SK-N-SH treated with all-trans-retinoic acid at 6 μM for 48 hours (cell line): Measurements from ENCODE around the gene TMEM151A.

Source experiments
- ATAC-seq: fragments of 200-7000 bp; cut with Tn5 transposase; 3 replicates; pipeline ENCODE4 v1.9.1; 2020; ENCODE audit warnings: mild to moderate bottlenecking, moderate library complexity
- ARNTL ChIP-seq: fragments of 450-650 bp; formaldehyde crosslinking; IDR thresholded peaks from 2 replicates; pipeline ENCODE4 v1.5.0; 2020; ENCODE audit warnings: low read depth, mild to moderate bottlenecking, moderate library complexity, borderline replicate concordance
- BACH2 ChIP-seq: fragments of 250-450 bp; sonication (Bioruptor Pico); IDR thresholded peaks from 2 replicates; pipeline ENCODE4 v1.9.0; 2021; ENCODE audit warnings: mild to moderate bottlenecking, borderline replicate concordance
- CREB5 ChIP-seq: fragments of 250-450 bp; sonication (Bioruptor Pico); IDR thresholded peaks from 2 replicates; pipeline ENCODE4 v1.5.1; 2020; ENCODE audit warnings: low read depth, mild to moderate bottlenecking, moderate library complexity
- CSDC2 ChIP-seq: fragments of 250-450 bp; sonication (Bioruptor Pico); IDR thresholded peaks from 2 replicates; pipeline ENCODE4 v1.5.0; 2020; ENCODE audit warnings: mild to moderate bottlenecking, moderate library complexity
- CSRNP3 ChIP-seq: fragments of 250-450 bp; sonication (Bioruptor Pico); IDR thresholded peaks from 2 replicates; pipeline ENCODE4 v1.5.1; 2021; ENCODE audit warnings: mild to moderate bottlenecking, moderate library complexity
- ESRRG ChIP-seq: fragments of 250-450 bp; sonication (Bioruptor Pico); IDR thresholded peaks from 2 replicates; pipeline ENCODE4 v1.6.1; 2021; ENCODE audit warnings: mild to moderate bottlenecking
- GLIS3 ChIP-seq: fragments of 250-450 bp; sonication (Bioruptor Pico); IDR thresholded peaks from 2 replicates; pipeline ENCODE4 v1.5.0; 2020; ENCODE audit warnings: mild to moderate bottlenecking, moderate library complexity
- ISL1 ChIP-seq: fragments of 250-450 bp; sonication (Bioruptor Pico); IDR thresholded peaks from 2 replicates; pipeline ENCODE4 v2.1.2; 2022; ENCODE audit warnings: mild to moderate bottlenecking, moderate library complexity
- OSR1 ChIP-seq: fragments of 250-450 bp; sonication (Bioruptor Pico); IDR thresholded peaks from 2 replicates; pipeline ENCODE4 v1.8.0; 2022; ENCODE audit warnings: moderate library complexity, mild to moderate bottlenecking, inconsistent platforms
- PATZ1 ChIP-seq: fragments of 250-450 bp; sonication (Bioruptor Pico); IDR thresholded peaks from 2 replicates; pipeline ENCODE4 v1.8.0; 2020; ENCODE audit warnings: mild to moderate bottlenecking, moderate library complexity, borderline replicate concordance
- POU6F1 ChIP-seq: fragments of 250-450 bp; sonication (Bioruptor Pico); IDR thresholded peaks from 2 replicates; pipeline ENCODE4 v1.8.0; 2021; ENCODE audit warnings: low read depth, mild to moderate bottlenecking, moderate library complexity, borderline replicate concordance
- PPARA ChIP-seq: fragments of 250-450 bp; sonication (Bioruptor Pico); IDR thresholded peaks from 2 replicates; pipeline ENCODE4 v1.5.0; 2020; ENCODE audit warnings: mild to moderate bottlenecking, borderline replicate concordance
- RARB ChIP-seq: fragments of 250-450 bp; sonication (Bioruptor Pico); IDR thresholded peaks from 2 replicates; pipeline ENCODE4 v1.8.0; 2021; ENCODE audit warnings: mild to moderate bottlenecking, moderate library complexity
- SNAI2 ChIP-seq: fragments of 250-450 bp; sonication (Bioruptor Pico); IDR thresholded peaks from 2 replicates; pipeline ENCODE4 v1.5.0; 2020; ENCODE audit warnings: mild to moderate bottlenecking, moderate library complexity
- TCF4 ChIP-seq: fragments of 250-450 bp; sonication (Bioruptor Pico); IDR thresholded peaks from 2 replicates; pipeline ENCODE4 v1.8.0; 2021; ENCODE audit warnings: mild to moderate bottlenecking, moderate library complexity, borderline replicate concordance
- TOX ChIP-seq: fragments of 250-450 bp; sonication (Bioruptor Pico); IDR thresholded peaks from 2 replicates; pipeline ENCODE4 v1.8.0; 2021; ENCODE audit warnings: mild to moderate bottlenecking, moderate library complexity, borderline replicate concordance
- TSHZ2 ChIP-seq: fragments of 250-450 bp; sonication (Bioruptor Pico); IDR thresholded peaks from 2 replicates; pipeline ENCODE4 v1.5.0; 2020; ENCODE audit warnings: mild to moderate bottlenecking, moderate library complexity
- ZC3H10 ChIP-seq: fragments of 250-450 bp; sonication (Bioruptor Pico); IDR thresholded peaks from 2 replicates; pipeline ENCODE4 v1.5.1; 2021; ENCODE audit warnings: mild to moderate bottlenecking, moderate library complexity
- ZFP3 ChIP-seq: fragments of 250-450 bp; sonication (Bioruptor Pico); IDR thresholded peaks from 2 replicates; pipeline ENCODE4 v1.5.0; 2020; ENCODE audit warnings: mild to moderate bottlenecking, moderate library complexity
- ZFP30 ChIP-seq: fragments of 450-650 bp; formaldehyde crosslinking; IDR thresholded peaks from 2 replicates; pipeline ENCODE4 v1.5.0; 2022; ENCODE audit warnings: mild to moderate bottlenecking, moderate library complexity
- ZNF565 ChIP-seq: fragments of 450-650 bp; formaldehyde crosslinking; conservative IDR thresholded peaks from 2 replicates; pipeline ENCODE4 v1.5.0; 2020; ENCODE audit warnings: low read depth, mild to moderate bottlenecking, moderate library complexity
- ZNF70 ChIP-seq: fragments of 450-650 bp; formaldehyde crosslinking; IDR thresholded peaks from 2 replicates; pipeline ENCODE4 v1.5.0; 2020; ENCODE audit warnings: mild to moderate bottlenecking, moderate library complexity

Gene TMEM151A

GRCh38 chr11:66264914-66265313, 26.8 kb upstream of the TMEM151A start (continued):
- no peak for TF ChIP-seq POU6F1 (CRISPR knock-in tag)
- no peak for TF ChIP-seq ISL1 (CRISPR knock-in tag)
- TF ChIP-seq ZFP3 (CRISPR knock-in tag), result no peak
- TF ChIP-seq ZFP30, result no peak

- TF ChIP-seq ZNF565 (CRISPR knock-in tag) (no peak), PATZ1 (CRISPR knock-in tag) (no peak), POU6F1 (CRISPR knock-in tag) (no peak), ARNTL (CRISPR knock-in tag) (no peak), CSDC2 (CRISPR knock-in tag) (no peak), ISL1 (CRISPR knock-in tag) (no peak), ESRRG (CRISPR knock-in tag) (no peak), ZC3H10 (no peak), TCF4 (no peak), ZNF70 (CRISPR knock-in tag) (no peak), SNAI2 (CRISPR knock-in tag) (no peak), BACH2 (no peak), ZFP30 (no peak), OSR1 (no peak), CSRNP3 (CRISPR knock-in tag) (no peak), PPARA (CRISPR knock-in tag) (no peak), ZFP3 (CRISPR knock-in tag) (no peak)
- ATAC-seq, result no peak
These were observed 25.9 kb upstream of the TMEM151A start for GRCh38 chr11:66265531-66266377.

- ATAC-seq, result no peak
- TF ChIP-seq ZNF70 (CRISPR knock-in tag) (no peak), BACH2 (no peak), TOX (CRISPR knock-in tag) (no peak), CSDC2 (CRISPR knock-in tag) (no peak), GLIS3 (CRISPR knock-in tag) (no peak), PPARA (CRISPR knock-in tag) (no peak), RARB (CRISPR knock-in tag) (no peak), ISL1 (CRISPR knock-in tag) (no peak), TSHZ2 (CRISPR knock-in tag) (no peak), CREB5 (CRISPR knock-in tag) (no peak), ESRRG (CRISPR knock-in tag) (no peak), POU6F1 (CRISPR knock-in tag) (no peak), TCF4 (no peak), ARNTL (CRISPR knock-in tag) (no peak), ZFP30 (no peak)
These were observed 25.2 kb upstream of the TMEM151A start for GRCh38 chr11:66266378-66267038.
